Mucosa of stomach (tissue), 1 donor: ENCODE results near the gene SLC37A3.
"Not testable (repeated sequence)": the region's sequence is repeated elsewhere in the genome, so short reads cannot be mapped to it uniquely, and the experiment has no call there.

Experiments
- H3K27me3 ChIP-seq: one replicate; pipeline ENCODE4 v1.7.0; 2013; ENCODE audit warnings: mild to moderate bottlenecking, low read length; ENCODE audit not compliant: control insufficient read depth, insufficient read depth
- H3K36me3 ChIP-seq: one replicate; pipeline ENCODE4 v1.7.0; 2013; ENCODE audit warnings: low read length; ENCODE audit not compliant: control insufficient read depth, insufficient read depth
- H3K4me1 ChIP-seq: one replicate; pipeline ENCODE4 v1.7.0; 2013; ENCODE audit warnings: mild to moderate bottlenecking, low read length; ENCODE audit not compliant: control insufficient read depth, insufficient read depth
- H3K4me3 ChIP-seq: one replicate; pipeline ENCODE4 v1.7.0; 2013; ENCODE audit warnings: low read length
- H3K9ac ChIP-seq: one replicate; pipeline ENCODE4 v1.7.0; 2013; ENCODE audit warnings: mild to moderate bottlenecking, low read length, moderate library complexity
- H3K9me3 ChIP-seq: one replicate; pipeline ENCODE4 v1.7.0; 2013; ENCODE audit warnings: mild to moderate bottlenecking, low read length, moderate library complexity; ENCODE audit not compliant: control insufficient read depth
- donor health status: Pancreatic carcinoma.

The SLC37A3 gene

GRCh38 chr7:140418653-140419052 is 20.3 kb upstream of the SLC37A3 start:
- Histone ChIP-seq H3K4me1 (no peaks in the 10 kb centered on the region), H3K9me3 (no peaks in the 10 kb centered on the region), H3K4me3 (no peak overlapping the region), H3K9ac (no peak overlapping the region), H3K36me3 (no peaks in the 10 kb centered on the region), H3K27me3 (no peaks in the 10 kb centered on the region)

GRCh38 chr7:140418156-140418472 is 19.8 kb upstream of the SLC37A3 start:
- not testable (repeated sequence) for H3K36me3 ChIP-seq, H3K9me3 ChIP-seq, H3K9ac ChIP-seq, H3K27me3 ChIP-seq, H3K4me3 ChIP-seq, H3K4me1 ChIP-seq

- H3K9me3 ChIP-seq = no peaks in the 10 kb centered on the region
- no peaks in the 10 kb centered on the region for H3K4me1 ChIP-seq
- no peak overlapping the region for H3K9ac ChIP-seq
- no peaks in the 10 kb centered on the region for H3K36me3 ChIP-seq
- no peak overlapping the region for H3K4me3 ChIP-seq
- H3K27me3 ChIP-seq = no peaks in the 10 kb centered on the region
Observed at GRCh38 chr7:140417456-140418155, 19.3 kb upstream of the SLC37A3 start.

- H3K27me3 ChIP-seq = no peaks in the 10 kb centered on the region
- no peaks in the 10 kb centered on the region for H3K4me1 ChIP-seq
- no peak overlapping the region for H3K4me3 ChIP-seq
- H3K36me3 ChIP-seq = no peaks in the 10 kb centered on the region
- H3K9me3 ChIP-seq = no peaks in the 10 kb centered on the region
- no peak overlapping the region for H3K9ac ChIP-seq
Observed at GRCh38 chr7:140416560-140416959, 18.2 kb upstream of the SLC37A3 start.

- H3K9ac ChIP-seq, H3K4me1 ChIP-seq, H3K9me3 ChIP-seq, H3K27me3 ChIP-seq, H3K4me3 ChIP-seq, H3K36me3 ChIP-seq: not testable (repeated sequence)
Observed at GRCh38 chr7:140415816-140416215, 17.5 kb upstream of the SLC37A3 start.

GRCh38 chr7:140415361-140415760 is 17.0 kb upstream of the SLC37A3 start:
- H3K4me1 ChIP-seq = no peaks in the 10 kb centered on the region
- no peak overlapping the region for H3K9ac ChIP-seq
- H3K9me3 ChIP-seq = no peaks in the 10 kb centered on the region
- no peaks in the 10 kb centered on the region for H3K36me3 ChIP-seq
- no peaks in the 10 kb centered on the region for H3K27me3 ChIP-seq
- H3K4me3 ChIP-seq = no peak overlapping the region

- peaks cover 7% of the 10 kb centered on the region for H3K4me1 ChIP-seq
- H3K4me3 ChIP-seq = peak overlapping the region; percentile 63
- H3K9me3 ChIP-seq = no peaks in the 10 kb centered on the region
- no peaks in the 10 kb centered on the region for H3K27me3 ChIP-seq
- peak overlapping the region; percentile 72 for H3K9ac ChIP-seq
- no peaks in the 10 kb centered on the region for H3K36me3 ChIP-seq
Observed at GRCh38 chr7:140404565-140405065, 6.3 kb upstream of the SLC37A3 start.

- peak within 1 kb of the TSS; percentile 63 for H3K4me3 ChIP-seq
- H3K27me3 ChIP-seq = no peaks in the 10 kb centered on the region
- peak within 1 kb of the TSS; percentile 72 for H3K9ac ChIP-seq
- H3K36me3 ChIP-seq = no peaks in the 10 kb centered on the region
- no peaks in the 10 kb centered on the region for H3K9me3 ChIP-seq
- peaks cover 7% of the 10 kb centered on the region for H3K4me1 ChIP-seq
Observed at GRCh38 chr7:140403878-140404564, 5.7 kb upstream of the SLC37A3 start, which contains the start of gene RAB19. Gene RAB19, plus strand, starts transcription at chr7:140404058. Its CDS starts 3,589 bp downstream, at chr7:140407647.

GRCh38 chr7:140402178-140402835 is 4.0 kb upstream of the SLC37A3 start:
- Histone ChIP-seq H3K27me3 (no peaks in the 10 kb centered on the region), H3K36me3 (no peaks in the 10 kb centered on the region), H3K4me3 (no peak overlapping the region), H3K9ac (no peak overlapping the region), H3K4me1 (peaks cover 12% of the 10 kb centered on the region), H3K9me3 (no peaks in the 10 kb centered on the region)

- Histone ChIP-seq H3K27me3 (no peaks in the 10 kb centered on the region), H3K9ac (no peak overlapping the region), H3K36me3 (no peaks in the 10 kb centered on the region), H3K4me3 (no peak overlapping the region), H3K4me1 (peaks cover 21% of the 10 kb centered on the region), H3K9me3 (no peaks in the 10 kb centered on the region)
Observed at GRCh38 chr7:140400381-140400780, 2.1 kb upstream of the SLC37A3 start.

- H3K9ac ChIP-seq = peak overlapping the region; percentile 87
- H3K4me1 ChIP-seq = peaks cover 14% of the 10 kb centered on the region
- no peaks in the 10 kb centered on the region for H3K36me3 ChIP-seq
- H3K4me3 ChIP-seq = no peak overlapping the region
- H3K9me3 ChIP-seq = no peaks in the 10 kb centered on the region
- no peaks in the 10 kb centered on the region for H3K27me3 ChIP-seq
Observed at GRCh38 chr7:140398821-140399220, 491 bp upstream of the SLC37A3 start.

GRCh38 chr7:140393756-140394306 is 4.5 kb downstream of the SLC37A3 start:
- no peak overlapping the region for H3K9ac ChIP-seq
- H3K27me3 ChIP-seq = no peaks in the 10 kb centered on the region
- H3K4me3 ChIP-seq = no peak overlapping the region
- H3K9me3 ChIP-seq = no peaks in the 10 kb centered on the region
- H3K4me1 ChIP-seq = peaks cover 13% of the 10 kb centered on the region
- H3K36me3 ChIP-seq = no peaks in the 10 kb centered on the region
